Endothelial cell of umbilical vein (primary cell): ENCODE results near the gene AUH. TPM values are rescaled to one million over a fixed set of nuclear protein-coding genes. Genes with fewer than 3 reads are reported as not detected.

Experiments
- BruUV-seq: library from RNA; stranded (reverse); fragments of 400-500 nt; replicated peaks from 2 replicates; lab custom pipeline; 2021; lab: Mats Ljungman, UMichigan
- CTCF ChIA-PET: fragments of 300-600, 350-600 bp; sonication (Branson Sonifier 250); formaldehyde crosslinking; loops from one replicate; lab custom pipeline; 2021; ENCODE audit warnings: antibody characterized with exemption, inconsistent platforms; lab: Charles Lee
- POLR2A ChIA-PET: fragments of 300-600, 350-600 bp; sonication (Branson Sonifier 250); formaldehyde crosslinking; loops from one replicate; lab custom pipeline; 2021; ENCODE audit warnings: antibody characterized with exemption, inconsistent platforms; lab: Charles Lee
- DNase-seq: peaks from one replicate; pipeline ENCODE4 v3.0.0-alpha.2; 2011; ENCODE audit warnings: low read depth, low spot score
- FAIRE-seq: peaks from 2 replicates; lab custom pipeline; 2011; peaks lifted over from hg19 to GRCh38; lab: Jason Lieb, UNC
- H2AFZ ChIP-seq: 2 replicates; pipeline ENCODE4 v1.6.0; 2012; ENCODE audit warnings: low read depth, low read length, control low read depth, inconsistent platforms
- H3K27ac ChIP-seq: 2 replicates; pipeline ENCODE4 v1.5.1; 2011; ENCODE audit warnings: low read depth, mild to moderate bottlenecking, control low read depth, low read length, moderate library complexity; ENCODE audit not compliant: insufficient read depth
- H3K27me3 ChIP-seq, 2 experiments: 2 replicates each; pipeline versions ENCODE4 v1.6.0 to v1.6.1; 2011; ENCODE audit warnings: low read length in 2 of 2, mixed read lengths in 1 of 2; ENCODE audit not compliant: control insufficient read depth in 2 of 2, insufficient read depth in 2 of 2
- H3K36me3 ChIP-seq, 2 experiments: 2 replicates in 1 of 2; 3 replicates in 1 of 2; pipeline ENCODE4 v1.5.1; 2011; ENCODE audit warnings: low read length in 2 of 2, mild to moderate bottlenecking in 1 of 2, moderate library complexity in 1 of 2; ENCODE audit not compliant: control insufficient read depth in 2 of 2, insufficient read depth in 2 of 2; ENCODE audit errors: extremely low read depth in 1 of 2
- H3K4me1 ChIP-seq: 3 replicates; pipeline ENCODE4 v1.5.1; 2011; ENCODE audit warnings: mild to moderate bottlenecking, low read length; ENCODE audit not compliant: control insufficient read depth, insufficient read depth; ENCODE audit errors: extremely low read depth
- H3K4me2 ChIP-seq: 2 replicates; pipeline ENCODE4 v1.6.1; 2011; ENCODE audit warnings: low read length, control low read depth, mixed read lengths; ENCODE audit not compliant: insufficient read depth
- H3K4me3 ChIP-seq, 3 experiments: fragments of 200-600 bp in 1 of 3; sonication (generic), shearing (Covaris generic) in 1 of 3; replicated peaks in 1 of 3; 2 replicates each; pipeline ENCODE4 v1.5.1; 2011 to 2016; ENCODE audit warnings: control low read depth in 3 of 3, low read length in 3 of 3, mild to moderate bottlenecking in 2 of 3, inconsistent platforms in 1 of 3, low read depth in 1 of 3, moderate library complexity in 1 of 3; ENCODE audit not compliant: insufficient read depth in 1 of 3
- H3K79me2 ChIP-seq: 2 replicates; pipeline ENCODE4 v1.6.0; 2012; ENCODE audit warnings: low read length, inconsistent platforms; ENCODE audit not compliant: control insufficient read depth, insufficient read depth
- H3K9ac ChIP-seq: replicated peaks from 2 replicates; pipeline ENCODE3; 2011; ENCODE audit warnings: low read length, control low read depth; ENCODE audit not compliant: insufficient read depth; ENCODE audit errors: extremely low read depth
- H3K9me1 ChIP-seq: replicated peaks from 3 replicates; pipeline ENCODE4 v1.6.0; 2011; ENCODE audit warnings: mild to moderate bottlenecking, low read length; ENCODE audit not compliant: control insufficient read depth, insufficient read depth; ENCODE audit errors: extremely low read depth
- H3K9me3 ChIP-seq: replicated peaks from 2 replicates; pipeline ENCODE4 v1.5.1; 2012; ENCODE audit warnings: low read length, inconsistent platforms; ENCODE audit not compliant: control insufficient read depth, insufficient read depth
- H4K20me1 ChIP-seq: replicated peaks from 2 replicates; pipeline ENCODE3; 2011; ENCODE audit warnings: mild to moderate bottlenecking, low read length; ENCODE audit not compliant: control insufficient read depth, insufficient read depth; ENCODE audit errors: extremely low read depth
- CTCF ChIP-seq, 2 donors: IDR thresholded peaks; 1 replicate in 1 of 2; 2 replicates in 1 of 2; pipeline ENCODE4 v1.5.1; 2011; ENCODE audit warnings: low read length in 2 of 2, mild to moderate bottlenecking in 2 of 2, moderate library complexity in 2 of 2, control low read depth in 1 of 2, inconsistent platforms in 1 of 2, low read depth in 1 of 2; ENCODE audit not compliant: insufficient read depth in 1 of 2; ENCODE audit errors: extremely low read depth in 1 of 2
- EZH2 ChIP-seq: IDR thresholded peaks from 2 replicates; pipeline ENCODE4 v1.6.1; 2012; ENCODE audit warnings: borderline replicate concordance, low read depth, mild to moderate bottlenecking, moderate library complexity, low read length, inconsistent platforms; ENCODE audit not compliant: severe bottlenecking
- FOS ChIP-seq: IDR thresholded peaks from 2 replicates; pipeline ENCODE4 v1.6.1; 2011; ENCODE audit warnings: mild to moderate bottlenecking, low read length, moderate library complexity, borderline replicate concordance; ENCODE audit not compliant: insufficient read depth
- GATA2 ChIP-seq: IDR thresholded peaks from 2 replicates; pipeline ENCODE4 v1.7.0; 2011; ENCODE audit warnings: low read depth, mild to moderate bottlenecking, moderate library complexity, mixed read lengths, low read length; ENCODE audit not compliant: insufficient read length, insufficient read depth
- JUN ChIP-seq: IDR thresholded peaks from 2 replicates; pipeline ENCODE4 v1.6.1; 2011; ENCODE audit warnings: borderline replicate concordance, low read depth; ENCODE audit not compliant: insufficient read length, insufficient read depth
- MYC ChIP-seq: IDR thresholded peaks from one replicate; pipeline ENCODE4 v1.6.1; 2011; ENCODE audit warnings: mild to moderate bottlenecking, low read depth, low read length
- POLR2A ChIP-seq: IDR thresholded peaks from 2 replicates; pipeline ENCODE4 v1.6.1; 2012; ENCODE audit warnings: low read depth, mild to moderate bottlenecking, control low read depth, low read length
- POLR2AphosphoS5 ChIP-seq: IDR thresholded peaks from 2 replicates; pipeline ENCODE4 v1.6.1; 2012; ENCODE audit warnings: low read depth, mild to moderate bottlenecking, control low read depth, low read length, moderate library complexity; ENCODE audit not compliant: insufficient read depth
- dilution Hi-C: fragments of 300-500 bp; cut with MboI; formaldehyde crosslinking; loops from one replicate; pipeline ENCODE4 v1.15.0; 2019; ENCODE audit warnings: low sequenced_read_pairs; ENCODE audit not compliant: extremely low pct_ligation_motif_present
- intact Hi-C: fragments of 100-400 bp; cut with micrococcal nuclease; formaldehyde crosslinking; loops from one replicate; pipeline ENCODE4 v1.10.0; 2022
- polyA plus RNA-seq, 4 experiments: library from polyadenylated mRNA; depleted of rRNA in 3 of 4; stranded (reverse) in 3 of 4; unstranded in 1 of 4; fragments of >200 nt; gene quantifications; 2 replicates each; pipeline versions ENCODE4 v1.2.1 to v1.2.3, GENCODE V29; 2011 to 2012; ENCODE audit warnings: missing spikeins in 1 of 4
- total RNA-seq: library from RNA; stranded (reverse); gene quantifications from 2 replicates; pipeline ENCODE4 v1.2.3, GENCODE V29; 2021
- TF ChIP-seq, protein P1 (sequence below): IDR thresholded peaks from 2 replicates; pipeline ENCODE4 v1.6.1; 2011; ENCODE audit not compliant: insufficient read depth, insufficient read length

The AUH gene
- total and polyA plus RNA-seq, 2 donors (not counting 3 experiments of a cell fraction or from before 2014, with no cell fraction given), result 2.3 to 9.2 TPM

GRCh38 chr9:91395106-91395552, 33.4 kb upstream of the AUH start:
- TF ChIP-seq CTCF (IDR thresholded peaks at IDR 0.05; ENCODE audit: extremely low read depth in 1 of 2, insufficient read depth in 1 of 2, low read depth in 1 of 2, low read length in 2 of 2) (no peak), GATA2 (no peak), MYC (no peak), FOS (no peak)
- ChIA-PET POLR2A (no interaction called here), CTCF (no interaction called here)
- no peaks in the 10 kb centered on the region for H3K36me3 ChIP-seq
- no peaks in the 10 kb centered on the region for H3K79me2 ChIP-seq
- no peak overlapping the region for H3K4me2 ChIP-seq
- H3K27ac ChIP-seq, result no peak overlapping the region
- DNase-seq (no peak), FAIRE-seq (no peak)
- BruUV-seq, result no TSS peak
- no peak overlapping the region for H3K9ac ChIP-seq
- no peaks in the 10 kb centered on the region for H4K20me1 ChIP-seq
- peaks cover 12% of the 10 kb centered on the region for H3K4me1 ChIP-seq
- no peak overlapping the region for H2AFZ ChIP-seq
- H3K27me3 ChIP-seq, result peaks cover 0 to 3% of the 10 kb centered on the region in 2 experiments
- intact Hi-C loops, result no loop called here
- dilution Hi-C loops, result no loop called here
- H3K4me3 ChIP-seq, result no peak overlapping the region
- H3K9me1 ChIP-seq, result no peaks in the 10 kb centered on the region
- no peaks in the 10 kb centered on the region for H3K9me3 ChIP-seq

GRCh38 chr9:91393826-91394225, 32.1 kb upstream of the AUH start:
- Histone ChIP-seq H3K9ac (no peak overlapping the region), H4K20me1 (no peaks in the 10 kb centered on the region), H3K4me3 (no peak overlapping the region), H3K27ac (no peak overlapping the region), H3K9me1 (no peaks in the 10 kb centered on the region), H3K4me1 (peaks cover 12% of the 10 kb centered on the region), H3K4me2 (no peak overlapping the region), H3K79me2 (no peaks in the 10 kb centered on the region), H3K27me3 (peaks cover 0 to 2% of the 10 kb centered on the region in 2 experiments), H3K9me3 (no peaks in the 10 kb centered on the region), H2AFZ (no peak overlapping the region), H3K36me3 (no peaks in the 10 kb centered on the region)
- dilution Hi-C loops, result no loop called here
- no peak for DNase-seq
- no TSS peak for BruUV-seq
- ChIA-PET POLR2A (no interaction called here), CTCF (no interaction called here)
- no peak for TF ChIP-seq POLR2A
- no peak for TF ChIP-seq CTCF (IDR thresholded peaks at IDR 0.05; ENCODE audit: extremely low read depth in 1 of 2, insufficient read depth in 1 of 2, low read depth in 1 of 2, low read length in 2 of 2)
- no peak for TF ChIP-seq JUN
- TF ChIP-seq, protein P1, sequence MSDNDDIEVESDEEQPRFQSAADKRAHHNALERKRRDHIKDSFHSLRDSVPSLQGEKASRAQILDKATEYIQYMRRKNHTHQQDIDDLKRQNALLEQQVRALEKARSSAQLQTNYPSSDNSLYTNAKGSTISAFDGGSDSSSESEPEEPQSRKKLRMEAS, result no peak
- no peak for TF ChIP-seq POLR2AphosphoS5
- TF ChIP-seq GATA2, result no peak
- no peak for TF ChIP-seq FOS
- no peak for TF ChIP-seq MYC
- TF ChIP-seq EZH2, result no peak
- intact Hi-C loops, result no loop called here
- FAIRE-seq, result no peak
